Chondrocyte (in vitro differentiated cells): ENCODE data around the gene FCGR2B. TPM values are rescaled to one million over a fixed set of nuclear protein-coding genes. Genes with fewer than 3 reads are reported as not detected.
"Not testable (repeated sequence)": the region's sequence is repeated elsewhere in the genome, so short reads cannot be mapped to it uniquely, and the experiment has no call there.

Experiments
- DNase-seq: peaks from one replicate; pipeline ENCODE4 v3.0.0; 2021; ENCODE audit warnings: mixed read lengths, low spot score
- H3K27ac Mint-ChIP-seq: one replicate; pipeline ENCODE4 v1.8.0; 2021; ENCODE audit warnings: mild to moderate bottlenecking, moderate library complexity, mixed read lengths; ENCODE audit not compliant: unreplicated experiment
- H3K27me3 Mint-ChIP-seq: 2 replicates; pipeline ENCODE4 v1.8.0; 2021; ENCODE audit warnings: low read depth, mixed read lengths
- H3K36me3 Mint-ChIP-seq: 2 replicates; pipeline ENCODE4 v1.8.0; 2021; ENCODE audit warnings: low read depth, mixed read lengths
- H3K4me1 Mint-ChIP-seq: 2 replicates; pipeline ENCODE4 v1.8.0; 2021; ENCODE audit warnings: low read depth, mild to moderate bottlenecking, mixed read lengths
- H3K4me3 Mint-ChIP-seq: one replicate; pipeline ENCODE4 v1.8.0; 2021; ENCODE audit warnings: mild to moderate bottlenecking, moderate library complexity, mixed read lengths; ENCODE audit not compliant: unreplicated experiment
- H3K9me3 Mint-ChIP-seq: 2 replicates; pipeline ENCODE4 v1.8.0; 2021; ENCODE audit warnings: low read depth, mixed read lengths
- CTCF ChIP-seq: fragments of 200-600 bp; sonication (generic); IDR thresholded peaks from 2 replicates; pipeline ENCODE4 v1.5.0; 2021; ENCODE audit warnings: antibody characterized with exemption, mild to moderate bottlenecking, moderate library complexity
- total RNA-seq: library from RNA; stranded (reverse); gene quantifications from 3 replicates; pipeline ENCODE4 v1.2.1, GENCODE V29; 2021

The FCGR2B gene
- total RNA-seq, 1 donor from 2014 or later, result not detected

GRCh38 chr1:161647507-161648360 lies 15.2 kb upstream of the FCGR2B start:
- not testable (repeated sequence) for H3K9me3 Mint-ChIP-seq, H3K4me3 Mint-ChIP-seq, H3K36me3 Mint-ChIP-seq, H3K4me1 Mint-ChIP-seq, DNase-seq, H3K27ac Mint-ChIP-seq
- peak; percentile 84 for TF ChIP-seq CTCF
- peaks cover 44% of the 10 kb centered on the region for H3K27me3 Mint-ChIP-seq

GRCh38 chr1:161653541-161653940 lies 9.4 kb upstream of the FCGR2B start:
- H3K4me1 Mint-ChIP-seq, H3K4me3 Mint-ChIP-seq, H3K27ac Mint-ChIP-seq, H3K36me3 Mint-ChIP-seq, DNase-seq, H3K9me3 Mint-ChIP-seq: not testable (repeated sequence)
- peaks cover 27% of the 10 kb centered on the region for H3K27me3 Mint-ChIP-seq

GRCh38 chr1:161653971-161654370 lies 9.0 kb upstream of the FCGR2B start:
- H3K9me3 Mint-ChIP-seq, H3K4me1 Mint-ChIP-seq, H3K27ac Mint-ChIP-seq, DNase-seq, H3K4me3 Mint-ChIP-seq, H3K36me3 Mint-ChIP-seq: not testable (repeated sequence)
- H3K27me3 Mint-ChIP-seq, result peaks cover 26% of the 10 kb centered on the region

- DNase-seq, H3K27ac Mint-ChIP-seq, H3K4me1 Mint-ChIP-seq, H3K36me3 Mint-ChIP-seq, H3K9me3 Mint-ChIP-seq, H3K4me3 Mint-ChIP-seq: not testable (repeated sequence)
- H3K27me3 Mint-ChIP-seq, result peaks cover 10% of the 10 kb centered on the region
These were observed 4.4 kb upstream of the FCGR2B start for GRCh38 chr1:161658524-161658923.

- DNase-seq, H3K36me3 Mint-ChIP-seq, H3K4me1 Mint-ChIP-seq, H3K27me3 Mint-ChIP-seq, H3K9me3 Mint-ChIP-seq, H3K27ac Mint-ChIP-seq, H3K4me3 Mint-ChIP-seq: not testable (repeated sequence)
These were observed 1.2 kb upstream of the FCGR2B start for GRCh38 chr1:161661660-161662311.

- not testable (repeated sequence) for H3K27ac Mint-ChIP-seq, H3K4me1 Mint-ChIP-seq, H3K36me3 Mint-ChIP-seq, H3K27me3 Mint-ChIP-seq, H3K9me3 Mint-ChIP-seq, DNase-seq, H3K4me3 Mint-ChIP-seq
These were observed 626 bp downstream of the FCGR2B start for GRCh38 chr1:161663569-161663968.

- not testable (repeated sequence) for DNase-seq, H3K27me3 Mint-ChIP-seq, H3K4me3 Mint-ChIP-seq, H3K4me1 Mint-ChIP-seq, H3K9me3 Mint-ChIP-seq, H3K27ac Mint-ChIP-seq, H3K36me3 Mint-ChIP-seq
These were observed 1.7 kb downstream of the FCGR2B start for GRCh38 chr1:161664689-161665088.

GRCh38 chr1:161671045-161672020 lies 8.4 kb downstream of the FCGR2B start:
- H3K36me3 Mint-ChIP-seq, H3K27ac Mint-ChIP-seq, H3K27me3 Mint-ChIP-seq: not testable (repeated sequence)

GRCh38 chr1:161673437-161673836 lies 10.5 kb downstream of the FCGR2B start:
- not testable (repeated sequence) for H3K27ac Mint-ChIP-seq

More at GRCh38 chr1:161671045-161672020, 8.4 kb downstream of the FCGR2B start:
- not testable (repeated sequence) for H3K4me1 Mint-ChIP-seq, H3K4me3 Mint-ChIP-seq, H3K9me3 Mint-ChIP-seq, DNase-seq

GRCh38 chr1:161674447-161674846 lies 11.5 kb downstream of the FCGR2B start:
- not testable (repeated sequence) for H3K27ac Mint-ChIP-seq, H3K4me3 Mint-ChIP-seq, DNase-seq, H3K36me3 Mint-ChIP-seq, H3K9me3 Mint-ChIP-seq, H3K4me1 Mint-ChIP-seq
- peaks cover 11% of the 10 kb centered on the region for H3K27me3 Mint-ChIP-seq

More at GRCh38 chr1:161673437-161673836, 10.5 kb downstream of the FCGR2B start:
- H3K36me3 Mint-ChIP-seq, DNase-seq, H3K27me3 Mint-ChIP-seq, H3K9me3 Mint-ChIP-seq, H3K4me3 Mint-ChIP-seq, H3K4me1 Mint-ChIP-seq: not testable (repeated sequence)

- not testable (repeated sequence) for DNase-seq, H3K4me1 Mint-ChIP-seq, H3K36me3 Mint-ChIP-seq, H3K9me3 Mint-ChIP-seq, H3K4me3 Mint-ChIP-seq, H3K27ac Mint-ChIP-seq
- H3K27me3 Mint-ChIP-seq, result peaks cover 11% of the 10 kb centered on the region
These were observed 12.0 kb downstream of the FCGR2B start for GRCh38 chr1:161674908-161675307.
